Endothelial cell (in vitro differentiated cells): ENCODE measurements around the gene THSD7A. TPM values are rescaled to one million over a fixed set of nuclear protein-coding genes. Genes with fewer than 3 reads are reported as not detected.

ENCODE experiments used
- DNase-seq: peaks from one replicate; pipeline ENCODE4 v3.0.0; 2021; ENCODE audit warnings: low spot score
- H3K27ac Mint-ChIP-seq: one replicate; pipeline ENCODE4 v1.8.0; 2021; ENCODE audit warnings: mixed read lengths, inconsistent platforms; ENCODE audit not compliant: unreplicated experiment
- H3K27me3 Mint-ChIP-seq: one replicate; pipeline ENCODE4 v1.8.0; 2021; ENCODE audit warnings: mild to moderate bottlenecking, moderate library complexity, mixed read lengths, inconsistent platforms; ENCODE audit not compliant: unreplicated experiment
- H3K36me3 Mint-ChIP-seq: one replicate; pipeline ENCODE4 v1.8.0; 2021; ENCODE audit warnings: mild to moderate bottlenecking, low read depth, mixed read lengths, inconsistent platforms; ENCODE audit not compliant: unreplicated experiment
- H3K4me1 Mint-ChIP-seq: one replicate; pipeline ENCODE4 v1.8.0; 2021; ENCODE audit warnings: mild to moderate bottlenecking, mixed read lengths, inconsistent platforms; ENCODE audit not compliant: unreplicated experiment
- H3K4me3 Mint-ChIP-seq: one replicate; pipeline ENCODE4 v1.8.0; 2021; ENCODE audit warnings: mild to moderate bottlenecking, mixed read lengths, inconsistent platforms; ENCODE audit not compliant: unreplicated experiment
- H3K9me3 Mint-ChIP-seq: one replicate; pipeline ENCODE4 v1.8.0; 2021; ENCODE audit warnings: mixed read lengths, inconsistent platforms; ENCODE audit not compliant: unreplicated experiment
- CTCF ChIP-seq: fragments of 200-600 bp; sonication (generic); IDR thresholded peaks from one replicate; pipeline ENCODE4 v1.5.0; 2021; ENCODE audit warnings: antibody characterized with exemption; ENCODE audit not compliant: unreplicated experiment
- total RNA-seq: library from RNA; stranded (reverse); fragmentation: NEBNext Ultra II Directional; extraction: Animal tissue kit (Norgen Biotek cat#: 25700); gene quantifications from one replicate; pipeline ENCODE4 v1.2.1, GENCODE V29; 2021; ENCODE audit not compliant: unreplicated experiment

THSD7A gene
- total RNA-seq, 1 donor from 2014 or later, result 28.7 TPM

GRCh38 chr7:11466517-11467105 lies 365.4 kb downstream of the THSD7A start:
- no peaks in the 10 kb centered on the region for H3K4me1 Mint-ChIP-seq
- no peak overlapping the region for H3K27ac Mint-ChIP-seq

DNA sequence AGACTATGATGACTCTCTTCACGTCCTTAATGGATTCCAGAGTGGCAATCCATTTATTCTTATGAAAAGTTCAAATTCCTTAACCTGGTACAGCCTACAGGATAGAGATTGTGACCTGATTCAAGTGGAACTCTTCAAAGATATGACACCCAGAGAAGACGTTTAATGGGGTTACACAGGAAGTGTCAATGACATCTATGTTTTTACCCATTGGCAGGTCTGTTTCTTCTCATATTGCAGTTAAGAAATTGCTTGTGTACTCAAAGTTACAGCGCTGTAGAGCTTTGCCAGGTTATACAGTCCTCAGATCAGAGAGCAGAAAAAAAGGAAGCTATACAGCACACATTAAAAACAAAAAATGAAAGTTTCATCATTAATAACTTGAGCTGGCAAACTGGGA lies 367.4 kb downstream of the THSD7A start:
- Mint-ChIP-seq H3K36me3 (no peaks in the 10 kb centered on the region), H3K4me1 (no peaks in the 10 kb centered on the region), H3K4me3 (no peak overlapping the region), H3K27me3 (no peaks in the 10 kb centered on the region), H3K27ac (no peak overlapping the region), H3K9me3 (no peaks in the 10 kb centered on the region)
- TF ChIP-seq CTCF, result no peak
- no peak for DNase-seq

More at GRCh38 chr7:11466517-11467105, 365.4 kb downstream of the THSD7A start:
- TF ChIP-seq CTCF, result no peak
- Mint-ChIP-seq H3K9me3 (no peaks in the 10 kb centered on the region), H3K36me3 (no peaks in the 10 kb centered on the region), H3K27me3 (no peaks in the 10 kb centered on the region), H3K4me3 (no peak overlapping the region)
- DNase-seq, result no peak

- no peaks in the 10 kb centered on the region for H3K9me3 Mint-ChIP-seq
- no peak overlapping the region for H3K27ac Mint-ChIP-seq
- peaks cover 7% of the 10 kb centered on the region for H3K4me1 Mint-ChIP-seq
- H3K27me3 Mint-ChIP-seq, result no peaks in the 10 kb centered on the region
- no peak for DNase-seq
- H3K4me3 Mint-ChIP-seq, result no peak overlapping the region
- no peak for TF ChIP-seq CTCF
- H3K36me3 Mint-ChIP-seq, result no peaks in the 10 kb centered on the region
These were observed 370.1 kb downstream of the THSD7A start for GRCh38 chr7:11461946-11462345.

- peaks cover 7% of the 10 kb centered on the region for H3K4me1 Mint-ChIP-seq
- H3K4me3 Mint-ChIP-seq, result no peak overlapping the region
- peak overlapping the region; percentile 64 for H3K27ac Mint-ChIP-seq
- no peaks in the 10 kb centered on the region for H3K9me3 Mint-ChIP-seq
- H3K36me3 Mint-ChIP-seq, result no peaks in the 10 kb centered on the region
- no peaks in the 10 kb centered on the region for H3K27me3 Mint-ChIP-seq
- no peak for TF ChIP-seq CTCF
- DNase-seq, result no peak
These were observed 373.1 kb downstream of the THSD7A start for GRCh38 chr7:11458736-11459483.

DNA sequence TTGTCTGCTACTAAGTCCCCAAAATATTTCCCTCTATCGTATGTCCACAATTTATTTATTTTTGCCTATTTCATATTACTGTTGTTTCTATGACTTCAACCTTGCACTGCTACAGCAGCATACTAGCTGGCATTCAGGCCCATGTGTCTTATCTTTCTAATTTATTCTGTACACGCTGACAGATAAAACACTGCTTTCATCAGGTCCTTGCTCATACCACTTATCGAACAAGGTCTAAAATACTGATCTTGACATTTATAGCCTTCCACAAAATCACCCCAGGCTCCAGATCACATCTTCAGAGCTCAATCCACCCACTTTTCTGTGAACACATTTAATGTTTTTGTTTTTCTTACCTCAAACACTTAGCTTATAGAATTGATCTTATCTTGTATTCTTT lies 374.6 kb downstream of the THSD7A start:
- Mint-ChIP-seq H3K4me3 (no peak overlapping the region), H3K36me3 (no peaks in the 10 kb centered on the region), H3K9me3 (no peaks in the 10 kb centered on the region), H3K4me1 (peaks cover 7% of the 10 kb centered on the region), H3K27ac (no peak overlapping the region), H3K27me3 (no peaks in the 10 kb centered on the region)
- no peak for TF ChIP-seq CTCF
- no peak for DNase-seq
